ENCODE results near the gene HLA-DRB1. TPM values are rescaled to one million over a fixed set of nuclear protein-coding genes. Genes with fewer than 3 reads are reported as not detected.

The HLA-DRB1 gene
- total RNA-seq, 1 donor from 2014 or later: 26.4 TPM

DNA sequence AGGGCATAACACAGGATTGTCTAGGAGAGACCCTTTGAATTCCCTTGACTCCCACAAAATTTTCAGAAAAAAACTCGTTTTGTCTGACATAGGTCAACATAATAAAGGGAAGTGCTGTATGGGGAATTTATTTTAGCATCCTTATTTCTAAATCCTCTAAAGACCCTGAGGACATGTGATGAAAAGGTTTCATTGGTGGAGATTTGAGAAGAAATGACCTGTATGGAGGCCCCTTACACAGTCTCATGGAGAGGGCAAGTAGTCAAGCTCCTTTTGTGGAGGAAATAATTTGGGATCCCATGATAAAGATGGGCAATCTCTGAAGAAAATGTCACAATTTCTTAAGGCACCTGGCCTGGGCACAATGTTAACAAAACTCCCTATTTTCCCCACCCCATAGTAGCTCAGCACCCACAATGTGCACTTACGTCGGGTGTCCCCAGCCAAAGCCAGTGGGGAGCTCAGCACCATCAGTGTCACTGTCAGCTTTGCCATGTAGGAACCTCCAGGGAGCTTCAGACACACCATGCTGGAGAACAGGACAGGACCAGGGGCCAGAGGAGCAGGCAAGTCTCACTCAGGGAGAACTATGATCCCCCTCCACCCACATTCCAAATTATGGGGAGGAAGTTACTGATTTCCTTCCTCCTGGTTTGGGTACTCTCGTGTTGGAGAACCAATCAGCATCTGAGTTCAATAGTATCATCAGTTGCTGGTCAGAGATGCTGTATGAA, 59.8 kb downstream of the HLA-DRB1 start, which contains the start of gene HLA-DRB5:
TSS of gene HLA-DRB5 (minus strand) at position 591 of the 734 bp plus-strand sequence. CDS start at position 528, 63 bp downstream.
- no peaks in the 10 kb centered on the region for H3K36me3 ChIP-seq
- intact Hi-C loops (cut with micrococcal nuclease): no loop called here
- H3K27me3 ChIP-seq (ENCODE audit: low read depth): no peaks in the 10 kb centered on the region
- no peak for TF ChIP-seq CTCF (IDR thresholded peaks at IDR 0.05; ENCODE audit: borderline replicate concordance)
- H3K27ac ChIP-seq (replicated peaks): peak within 1 kb of the TSS; percentile 46
- peak; percentile 26 for DNase-seq
- no peak within 1 kb of the TSS for H3K4me3 ChIP-seq
- H3K9me3 ChIP-seq (replicated peaks): no peaks in the 10 kb centered on the region
- no peaks in the 10 kb centered on the region for H3K4me1 ChIP-seq

Other genes starting within 250 kb of the HLA-DRB1 start
- gene TSBP1, start 217.9 kb downstream of the HLA-DRB1 start, total RNA-seq: not detected
- gene BTNL2, start 182.7 kb downstream of the HLA-DRB1 start, total RNA-seq: not detected
- 87.3 TPM for gene HLA-DRA, start 150.0 kb downstream of the HLA-DRB1 start, total RNA-seq
- 14.3 TPM for gene HLA-DRB5, start 59.6 kb downstream of the HLA-DRB1 start, total RNA-seq
- 5.4 TPM for gene HLA-DQA1, start 47.6 kb upstream of the HLA-DRB1 start, total RNA-seq
- gene HLA-DQB1, start 76.8 kb upstream of the HLA-DRB1 start, total RNA-seq: 2.0 TPM
- gene HLA-DQA2, start 151.5 kb upstream of the HLA-DRB1 start, total RNA-seq: 1.8 TPM
- gene HLA-DQB2, start 173.7 kb upstream of the HLA-DRB1 start, total RNA-seq: 1.9 TPM
- not detected for gene HLA-DOB, start 227.2 kb upstream of the HLA-DRB1 start, total RNA-seq
- gene TAP2, start 248.9 kb upstream of the HLA-DRB1 start, total RNA-seq: 22.4 TPM